NB4 (cell line): ENCODE results near the gene MYOZ3.

Experiments
- CTCF ChIP-seq: IDR thresholded peaks from one replicate; pipeline ENCODE4 v1.5.1; 2012; ENCODE audit warnings: low read depth, low read length
- MYC ChIP-seq: IDR thresholded peaks from 2 replicates; pipeline ENCODE4 v1.6.1; 2011; ENCODE audit warnings: low read depth, low read length
- POLR2A ChIP-seq: IDR thresholded peaks from 2 replicates; pipeline ENCODE4 v1.6.1; 2011; ENCODE audit warnings: mild to moderate bottlenecking; ENCODE audit not compliant: insufficient read length; ENCODE audit errors: extremely low read depth

- TF ChIP-seq CTCF: no peak
- TF ChIP-seq POLR2A: no peak
- TF ChIP-seq MYC: no peak
These were observed 37.2 kb upstream of the MYOZ3 start for GRCh38 chr5:150623878-150624216.
